ENCODE results near the gene SPRY4. TPM values are rescaled to one million over a fixed set of nuclear protein-coding genes. Genes with fewer than 3 reads are reported as not detected.

SPRY4 gene
- total RNA-seq, 1 donor = 5.4 TPM

DNA sequence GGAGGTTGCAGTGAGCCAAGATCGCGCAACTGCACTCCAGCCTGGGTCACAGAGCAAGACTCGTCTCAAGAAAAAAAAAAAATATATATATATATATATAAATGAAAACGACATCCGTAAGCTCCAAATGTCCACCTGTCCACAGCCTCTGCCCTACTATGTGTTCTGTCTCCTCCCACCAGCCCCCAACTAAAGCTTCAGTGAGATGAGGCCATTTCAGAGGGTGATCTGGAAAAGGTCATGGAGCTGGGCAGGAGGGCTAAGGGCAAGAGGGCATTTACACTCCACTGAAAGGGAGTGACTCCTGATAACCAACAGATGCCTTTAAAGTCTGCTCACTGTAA lies 2.4 kb downstream of the SPRY4 start:
- peaks cover 5% of the 10 kb centered on the region for H3K36me3 ChIP-seq (ENCODE audit: insufficient read depth, low read length)
- H3K4me3 ChIP-seq (ENCODE audit: insufficient read depth, low read length) = peak overlapping the region; percentile 89
- peak overlapping the region; percentile 95 for H3K27ac ChIP-seq (ENCODE audit: low read depth, low read length)
- peaks cover 88% of the 10 kb centered on the region for H3K79me2 ChIP-seq (ENCODE audit: insufficient read depth, low read length)
- no peak for DNase-seq (ENCODE audit: insufficient read length, low spot score, missing footprints)
- peaks cover 75% of the 10 kb centered on the region for H3K4me1 ChIP-seq (ENCODE audit: insufficient read depth, low read length)
- TF ChIP-seq, protein P1, sequence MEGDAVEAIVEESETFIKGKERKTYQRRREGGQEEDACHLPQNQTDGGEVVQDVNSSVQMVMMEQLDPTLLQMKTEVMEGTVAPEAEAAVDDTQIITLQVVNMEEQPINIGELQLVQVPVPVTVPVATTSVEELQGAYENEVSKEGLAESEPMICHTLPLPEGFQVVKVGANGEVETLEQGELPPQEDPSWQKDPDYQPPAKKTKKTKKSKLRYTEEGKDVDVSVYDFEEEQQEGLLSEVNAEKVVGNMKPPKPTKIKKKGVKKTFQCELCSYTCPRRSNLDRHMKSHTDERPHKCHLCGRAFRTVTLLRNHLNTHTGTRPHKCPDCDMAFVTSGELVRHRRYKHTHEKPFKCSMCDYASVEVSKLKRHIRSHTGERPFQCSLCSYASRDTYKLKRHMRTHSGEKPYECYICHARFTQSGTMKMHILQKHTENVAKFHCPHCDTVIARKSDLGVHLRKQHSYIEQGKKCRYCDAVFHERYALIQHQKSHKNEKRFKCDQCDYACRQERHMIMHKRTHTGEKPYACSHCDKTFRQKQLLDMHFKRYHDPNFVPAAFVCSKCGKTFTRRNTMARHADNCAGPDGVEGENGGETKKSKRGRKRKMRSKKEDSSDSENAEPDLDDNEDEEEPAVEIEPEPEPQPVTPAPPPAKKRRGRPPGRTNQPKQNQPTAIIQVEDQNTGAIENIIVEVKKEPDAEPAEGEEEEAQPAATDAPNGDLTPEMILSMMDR (IDR thresholded peaks at IDR 0.05; ENCODE audit: extremely low read depth, low read depth, low read length) = no peak
- no peaks in the 10 kb centered on the region for H3K9me3 ChIP-seq (ENCODE audit: low read depth, low read length)
- H3K27me3 ChIP-seq (ENCODE audit: insufficient read depth, low read length) = no peaks in the 10 kb centered on the region
- H4K20me1 ChIP-seq (ENCODE audit: insufficient read depth, low read length) = peaks cover 46% of the 10 kb centered on the region
- H3K4me2 ChIP-seq (ENCODE audit: insufficient read depth, low read length) = peak overlapping the region; percentile 93
- no peak overlapping the region for H2AFZ ChIP-seq (ENCODE audit: low read length)

DNA sequence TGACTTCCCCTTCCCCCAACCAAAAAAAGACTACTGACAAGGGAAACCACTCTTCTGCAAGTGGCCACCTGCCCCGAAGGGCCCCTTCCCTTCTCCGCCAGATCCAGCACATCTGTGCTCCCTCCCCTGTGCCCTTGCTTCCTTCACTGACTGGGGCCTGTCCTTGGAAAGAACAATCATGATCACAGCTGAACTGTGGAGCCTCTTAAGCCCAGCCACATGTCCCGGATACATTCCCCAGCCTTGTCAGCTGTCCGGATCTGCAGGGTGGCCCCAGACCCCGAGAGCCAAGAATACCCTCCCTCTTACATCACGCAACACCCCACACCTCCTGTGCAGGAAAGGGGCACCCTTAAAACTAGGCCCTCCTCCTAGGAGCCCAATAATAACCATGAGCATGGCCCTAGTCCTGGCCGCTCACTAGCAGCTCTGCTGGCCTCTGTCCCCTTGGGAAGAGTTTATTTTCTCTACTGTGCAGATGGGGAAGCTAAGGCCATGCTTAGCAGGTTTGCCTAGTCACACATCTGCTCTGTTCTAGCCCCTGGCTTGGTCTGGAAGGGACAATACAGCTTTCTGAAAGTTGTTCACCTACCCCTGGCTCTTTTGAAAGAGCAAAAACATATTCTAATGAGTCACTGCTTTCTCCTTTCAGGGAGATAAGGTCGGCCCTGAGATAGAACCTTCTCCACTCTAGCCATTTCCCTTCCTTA lies 3.8 kb downstream of the SPRY4 start:
- peaks cover 8% of the 10 kb centered on the region for H3K36me3 ChIP-seq (ENCODE audit: insufficient read depth, low read length)
- peak overlapping the region; percentile 73 for H3K4me2 ChIP-seq (ENCODE audit: insufficient read depth, low read length)
- H3K27ac ChIP-seq (ENCODE audit: low read depth, low read length) = peak overlapping the region; percentile 66
- TF ChIP-seq, protein P1 (IDR thresholded peaks at IDR 0.05; ENCODE audit: extremely low read depth, low read depth, low read length) = no peak
- peaks cover 75% of the 10 kb centered on the region for H3K4me1 ChIP-seq (ENCODE audit: insufficient read depth, low read length)
- H3K9me3 ChIP-seq (ENCODE audit: low read depth, low read length) = no peaks in the 10 kb centered on the region
- no peak overlapping the region for H2AFZ ChIP-seq (ENCODE audit: low read length)
- H4K20me1 ChIP-seq (ENCODE audit: insufficient read depth, low read length) = peaks cover 59% of the 10 kb centered on the region
- no peak for DNase-seq (ENCODE audit: insufficient read length, low spot score, missing footprints)
- peak overlapping the region; percentile 58 for H3K4me3 ChIP-seq (ENCODE audit: insufficient read depth, low read length)
- no peaks in the 10 kb centered on the region for H3K27me3 ChIP-seq (ENCODE audit: insufficient read depth, low read length)
- peaks cover 97% of the 10 kb centered on the region for H3K79me2 ChIP-seq (ENCODE audit: insufficient read depth, low read length)

DNA sequence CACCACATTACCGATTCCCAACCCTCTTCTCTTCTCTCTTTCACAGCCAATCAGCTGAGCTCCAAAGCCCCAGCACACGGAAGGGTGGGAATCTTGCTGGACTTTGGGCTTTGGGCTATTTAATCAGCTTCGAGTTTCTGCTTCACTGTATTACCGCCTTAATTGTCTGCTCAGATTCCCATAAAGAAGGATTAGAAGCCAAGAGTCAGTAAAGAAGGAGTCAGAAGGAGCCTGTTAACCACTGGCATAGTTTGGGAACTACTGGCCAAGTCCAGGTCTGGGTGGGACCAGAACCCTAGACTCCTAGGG lies 4.4 kb downstream of the SPRY4 start:
- Histone ChIP-seq H3K4me3 (ENCODE audit: insufficient read depth, low read length) (peak overlapping the region; percentile 58), H3K4me2 (ENCODE audit: insufficient read depth, low read length) (peak overlapping the region; percentile 73), H3K4me1 (ENCODE audit: insufficient read depth, low read length) (peaks cover 76% of the 10 kb centered on the region), H3K27ac (ENCODE audit: low read depth, low read length) (peak overlapping the region; percentile 66), H3K36me3 (ENCODE audit: insufficient read depth, low read length) (peaks cover 8% of the 10 kb centered on the region), H3K79me2 (ENCODE audit: insufficient read depth, low read length) (peaks cover 97% of the 10 kb centered on the region), H3K27me3 (ENCODE audit: insufficient read depth, low read length) (no peaks in the 10 kb centered on the region), H2AFZ (ENCODE audit: low read length) (no peak overlapping the region), H3K9me3 (ENCODE audit: low read depth, low read length) (no peaks in the 10 kb centered on the region), H4K20me1 (ENCODE audit: insufficient read depth, low read length) (peaks cover 65% of the 10 kb centered on the region)
- TF ChIP-seq, protein P1 (IDR thresholded peaks at IDR 0.05; ENCODE audit: extremely low read depth, low read depth, low read length) = no peak
- no peak for DNase-seq (ENCODE audit: insufficient read length, low spot score, missing footprints)

DNA sequence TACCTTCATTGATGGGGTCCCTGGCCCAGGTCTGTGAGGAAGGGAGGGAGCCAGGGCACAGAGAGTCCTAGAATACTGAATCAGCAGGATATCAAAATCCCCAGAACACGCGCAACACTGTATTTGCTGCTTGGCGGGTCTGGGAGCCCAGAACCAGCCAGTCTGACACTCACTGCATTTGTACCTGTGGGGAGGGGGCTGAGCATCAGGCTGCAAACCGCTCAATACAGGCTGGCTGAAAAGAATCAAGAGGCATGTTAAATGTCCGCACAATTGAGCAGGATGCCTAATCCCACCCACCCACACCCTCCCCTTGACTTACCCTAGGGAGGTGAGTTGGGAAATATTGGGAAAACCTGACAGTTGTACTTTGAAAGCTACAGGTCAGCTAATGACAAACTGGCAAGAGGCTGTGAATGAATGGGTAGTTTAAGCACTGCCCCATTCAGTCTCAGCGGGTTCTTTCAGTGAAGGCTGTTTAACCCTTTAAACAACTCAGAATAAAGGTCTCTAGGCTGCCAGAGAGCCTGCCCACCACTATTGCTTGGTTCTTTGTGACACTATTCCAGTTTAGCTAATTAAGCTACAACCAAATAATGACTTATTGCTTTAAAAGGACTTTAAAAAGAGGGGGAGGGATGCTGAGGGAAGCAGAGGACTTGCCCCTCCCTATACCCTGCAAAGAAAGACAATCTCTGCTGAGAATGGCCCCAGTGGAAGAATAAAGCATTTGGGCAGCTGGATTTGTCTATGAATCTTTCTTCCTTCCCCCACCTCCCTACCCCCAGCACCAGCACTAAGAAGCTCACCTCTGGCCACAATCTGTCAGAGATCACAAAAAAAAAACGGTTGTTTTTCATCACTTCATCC lies 5.0 kb downstream of the SPRY4 start:
- Histone ChIP-seq H3K4me1 (ENCODE audit: insufficient read depth, low read length) (peaks cover 76% of the 10 kb centered on the region), H4K20me1 (ENCODE audit: insufficient read depth, low read length) (peaks cover 69% of the 10 kb centered on the region), H3K27ac (ENCODE audit: low read depth, low read length) (peak overlapping the region; percentile 66), H3K79me2 (ENCODE audit: insufficient read depth, low read length) (peaks cover 99% of the 10 kb centered on the region), H2AFZ (ENCODE audit: low read length) (no peak overlapping the region), H3K27me3 (ENCODE audit: insufficient read depth, low read length) (no peaks in the 10 kb centered on the region), H3K4me3 (ENCODE audit: insufficient read depth, low read length) (peak overlapping the region; percentile 58), H3K4me2 (ENCODE audit: insufficient read depth, low read length) (peak overlapping the region; percentile 73), H3K36me3 (ENCODE audit: insufficient read depth, low read length) (peaks cover 8% of the 10 kb centered on the region), H3K9me3 (ENCODE audit: low read depth, low read length) (no peaks in the 10 kb centered on the region)
- DNase-seq (ENCODE audit: insufficient read length, low spot score, missing footprints) = no peak
- TF ChIP-seq, protein P1 (IDR thresholded peaks at IDR 0.05; ENCODE audit: extremely low read depth, low read depth, low read length) = no peak

Measured in osteoblast (primary cell).